IPS DF 4.7 (cell line): ENCODE measurements around the gene PDE6G.

Experiments
- DNase-seq: peaks from one replicate; pipeline ENCODE4 v3.0.0-alpha.2; 2013; ENCODE audit warnings: low spot score; ENCODE audit errors: extremely low read depth

Gene PDE6G

DNA sequence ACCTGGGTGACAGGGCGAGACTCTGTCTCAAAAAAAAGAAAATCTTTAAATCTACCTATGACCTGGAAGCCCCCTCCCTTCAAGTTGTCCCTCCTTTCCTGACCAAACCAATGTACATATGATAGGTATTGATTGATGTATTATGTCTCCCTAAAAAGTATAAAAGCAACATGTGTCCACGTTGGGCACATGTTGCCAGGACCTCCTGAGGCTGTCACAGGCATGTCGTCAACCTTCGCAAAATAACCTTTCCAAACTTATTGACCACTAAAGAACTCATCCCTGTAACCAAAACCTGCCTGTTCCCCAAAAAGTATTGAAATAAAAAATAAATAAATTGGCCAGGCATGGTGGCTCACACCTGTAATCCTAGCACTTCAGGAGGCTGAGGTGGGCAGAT lies 5.7 kb upstream of the PDE6G start:
- DNase-seq: no peak

- no peak for DNase-seq
Measured at GRCh38 chr17:81660441-81660840, 4.1 kb upstream of the PDE6G start.

DNA sequence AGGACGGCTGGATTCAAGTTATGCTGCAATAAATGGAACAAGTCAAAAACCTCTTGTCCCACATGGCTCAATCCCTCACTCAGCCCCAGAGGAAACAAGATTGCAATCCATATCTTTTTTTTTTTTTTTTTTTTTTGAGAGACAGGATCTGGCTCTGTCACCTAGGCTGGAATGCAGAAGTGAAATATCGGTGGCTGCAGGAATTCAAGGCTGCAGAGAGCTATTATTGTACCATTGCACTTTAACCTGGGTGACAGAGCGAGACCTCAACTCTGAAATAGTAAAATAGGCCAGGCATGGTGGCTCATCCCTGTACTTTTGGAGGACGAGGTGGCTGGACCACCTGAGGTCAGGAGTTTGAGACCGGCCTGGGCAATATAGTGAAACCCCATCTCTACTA lies 2.7 kb upstream of the PDE6G start:
- no peak for DNase-seq

DNA sequence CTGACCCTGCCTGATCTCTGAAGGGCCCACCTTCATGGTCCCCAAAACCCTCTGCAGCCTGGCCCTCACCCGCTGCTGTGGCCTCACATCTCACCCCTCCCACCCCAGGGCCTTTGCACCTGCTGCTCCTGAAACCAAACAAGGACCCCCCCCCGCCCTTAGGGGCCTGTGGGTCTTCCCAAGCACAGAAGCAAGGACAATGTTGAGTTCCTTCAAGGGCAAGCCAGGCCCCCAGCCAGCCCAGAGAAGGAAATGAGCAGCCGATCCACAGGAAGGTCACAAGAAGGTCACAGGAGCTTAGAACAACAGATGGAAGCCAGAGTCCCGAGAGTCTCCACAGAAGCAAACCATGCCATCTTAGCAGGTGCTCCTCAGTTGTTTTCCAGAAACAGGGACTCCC lies 493 bp upstream of the PDE6G start:
- no peak for DNase-seq

DNA sequence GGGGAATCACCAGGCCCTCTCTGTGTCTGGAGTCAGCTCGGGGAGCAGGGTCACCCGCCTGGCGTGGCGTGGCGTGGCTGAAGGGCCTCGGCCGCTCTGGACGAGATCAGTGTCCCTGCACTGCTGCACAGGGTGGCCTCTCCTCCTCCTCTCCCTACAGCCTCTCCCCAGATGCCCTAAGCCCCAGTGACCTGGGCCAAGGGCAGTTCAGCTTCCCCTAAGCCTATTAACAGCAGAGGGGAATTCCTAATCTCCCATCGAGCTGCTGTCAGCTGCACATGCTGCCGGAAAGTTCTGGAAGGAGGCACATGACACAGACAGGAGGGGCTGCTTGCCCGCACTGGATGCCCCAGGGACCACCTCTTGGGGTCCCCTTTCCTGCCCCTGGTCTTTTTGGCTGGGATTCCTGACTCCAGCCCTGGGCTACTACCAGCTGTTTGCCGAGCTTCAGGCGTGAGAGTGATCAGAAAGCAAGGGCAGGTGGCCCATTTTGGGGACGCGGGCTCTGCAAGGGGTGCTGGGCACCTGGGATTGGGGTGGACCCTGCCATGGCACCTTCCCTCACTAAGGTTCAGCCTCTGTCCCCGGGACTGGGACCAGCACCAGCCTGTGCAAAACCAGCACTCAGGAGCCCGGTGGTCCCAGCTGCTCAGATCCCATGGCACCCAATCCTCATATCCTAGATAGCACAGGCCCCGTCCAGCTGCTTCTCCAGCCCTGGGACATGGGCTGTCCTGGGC lies 794 bp downstream of the PDE6G start:
- no peak for DNase-seq

DNA sequence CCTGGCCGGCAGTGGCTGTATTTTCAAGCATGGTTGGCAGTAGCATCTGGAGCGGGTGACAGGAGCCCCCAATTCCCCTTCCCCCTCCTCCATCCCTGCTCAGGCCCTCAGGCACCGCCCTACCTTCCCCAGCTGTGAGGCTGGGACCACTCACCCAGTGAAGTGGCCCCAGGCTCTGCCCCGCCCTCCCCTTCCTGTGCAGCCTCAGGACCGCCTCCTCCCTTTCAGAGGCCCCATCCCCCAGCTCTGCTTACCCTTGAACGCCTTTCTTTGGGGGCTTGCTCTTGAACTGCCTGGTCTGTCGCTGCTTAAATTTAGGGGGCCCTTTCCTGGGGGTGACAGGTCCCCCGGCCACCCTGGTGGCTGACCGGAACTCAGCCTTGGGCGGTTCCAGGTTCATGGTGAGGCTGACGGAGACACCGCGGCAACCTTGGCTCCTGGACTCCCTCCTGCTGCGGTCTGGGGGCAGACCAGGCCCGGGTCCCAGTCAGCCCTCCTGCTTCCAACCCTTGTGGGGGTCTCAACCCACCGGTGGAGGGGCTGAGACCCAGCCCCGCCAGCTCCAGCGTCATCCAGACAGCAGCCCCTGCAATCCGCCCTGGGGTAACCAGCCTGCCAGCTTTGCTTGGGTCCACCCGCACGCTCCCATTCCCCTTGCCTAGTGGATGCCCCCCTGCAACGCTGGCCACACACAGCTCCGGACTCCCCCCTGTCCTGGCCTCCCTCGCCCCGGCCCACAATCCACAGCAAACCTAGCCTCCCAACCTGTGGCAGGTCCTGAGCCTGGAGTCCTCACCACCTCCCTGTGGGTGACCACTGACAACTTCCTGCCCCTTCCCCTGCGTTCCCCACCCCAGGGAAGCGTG lies 3.2 kb downstream of the PDE6G start:
- DNase-seq: no peak

- DNase-seq: no peak
Measured at GRCh38 chr17:81651692-81652091, 4.7 kb downstream of the PDE6G start.

DNA sequence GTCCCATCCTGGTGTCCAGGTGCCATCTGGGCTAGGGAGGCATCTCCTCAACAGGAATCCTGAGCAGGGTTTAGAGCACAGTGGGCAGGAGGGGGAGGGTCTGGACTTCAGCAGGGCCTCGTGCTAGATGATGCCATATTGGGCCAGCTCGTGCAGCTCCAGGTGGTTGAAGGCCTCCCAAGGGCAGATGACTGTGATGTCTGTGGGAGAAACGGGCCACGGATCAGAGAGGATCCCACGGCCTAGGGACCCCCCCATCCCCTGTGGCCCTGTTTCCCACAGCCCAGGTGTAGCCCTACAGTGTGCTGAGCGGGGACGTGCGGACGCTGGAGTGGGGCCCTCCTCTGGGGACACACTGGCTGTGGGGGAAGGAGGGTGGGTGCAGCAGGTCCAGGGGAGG lies 5.4 kb downstream of the PDE6G start:
- no peak for DNase-seq

GRCh38 chr17:81648707-81649085 lies 7.6 kb downstream of the PDE6G start:
- no peak for DNase-seq

- no peak for DNase-seq
Measured at GRCh38 chr17:81648013-81648706, 8.2 kb downstream of the PDE6G start.

- no peak for DNase-seq
Measured at GRCh38 chr17:81647640-81648012, 8.7 kb downstream of the PDE6G start.

- no peak for DNase-seq
Measured at GRCh38 chr17:81646869-81647600, 9.3 kb downstream of the PDE6G start.

DNA sequence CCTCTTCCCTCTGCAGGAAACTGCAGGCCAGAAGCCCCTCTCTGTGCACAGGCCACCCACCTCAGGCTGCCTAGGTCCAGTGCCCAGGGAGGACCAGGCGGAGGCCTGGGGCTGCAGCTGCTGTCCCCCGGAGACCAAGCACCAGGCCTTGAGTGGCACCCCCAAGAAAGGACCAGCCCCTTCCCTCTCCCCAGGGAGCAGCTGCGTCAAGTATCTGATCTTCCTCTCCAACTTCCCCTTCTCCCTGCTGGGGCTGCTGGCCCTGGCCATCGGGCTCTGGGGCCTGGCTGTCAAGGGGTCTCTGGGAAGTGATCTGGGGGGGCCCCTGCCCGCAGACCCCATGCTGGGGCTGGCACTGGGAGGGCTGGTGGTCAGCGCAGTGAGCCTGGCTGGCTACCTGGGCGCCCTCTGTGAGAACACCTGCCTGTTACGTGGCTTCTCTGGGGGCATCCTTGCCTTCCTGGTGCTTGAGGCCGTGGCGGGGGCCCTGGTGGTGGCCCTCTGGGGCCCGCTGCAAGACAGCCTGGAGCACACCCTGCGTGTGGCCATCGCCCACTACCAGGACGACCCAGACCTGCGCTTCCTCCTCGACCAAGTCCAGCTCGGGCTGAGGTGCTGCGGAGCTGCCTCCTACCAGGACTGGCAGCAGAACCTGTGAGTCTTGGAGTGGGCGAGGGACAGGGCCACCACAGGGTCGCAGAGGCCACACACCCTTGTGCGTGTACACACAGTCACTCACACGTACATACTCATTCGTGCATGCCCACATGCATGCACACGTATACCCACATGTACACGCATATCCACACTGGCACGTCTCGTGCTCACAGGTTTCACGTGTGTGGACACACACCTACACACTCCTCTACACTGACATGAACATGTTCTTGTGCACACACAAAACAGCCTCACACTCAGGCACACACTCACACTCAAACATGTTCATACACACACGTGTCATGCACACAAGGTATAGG lies 11.1 kb downstream of the PDE6G start:
- DNase-seq: no peak

- DNase-seq: no peak
Measured at GRCh38 chr17:81644496-81644895, 11.8 kb downstream of the PDE6G start.

GRCh38 chr17:81641825-81642489 lies 14.4 kb downstream of the PDE6G start:
- DNase-seq: no peak

GRCh38 chr17:81640011-81640410 lies 16.3 kb downstream of the PDE6G start:
- no peak for DNase-seq

GRCh38 chr17:81638683-81639082 lies 17.7 kb downstream of the PDE6G start:
- DNase-seq: no peak

- DNase-seq: peak; percentile 46
Measured at GRCh38 chr17:81636505-81637288, 19.6 kb downstream of the PDE6G start, which contains the start of the genes NPLOC4 and TSPAN10. Gene NPLOC4 (minus strand): TSS chr17:81637112. CDS start chr17:81636930, 182 bp downstream. Gene TSPAN10 (plus strand): TSS chr17:81637196. CDS start chr17:81642413, 5,217 bp downstream.
